KOPT-K1 (cell line): ENCODE data around the gene ZNF385C.

Source experiments
- H3K27ac ChIP-seq: fragments of 200-600 bp; sonication (generic); 2 replicates; pipeline ENCODE4 v1.5.1; 2016; ENCODE audit warnings: antibody characterized with exemption, mild to moderate bottlenecking, low read depth, low read length; ENCODE audit not compliant: poor library complexity, severe bottlenecking
- H3K36me3 ChIP-seq: fragments of 200-600 bp; sonication (generic); 2 replicates; pipeline ENCODE4 v1.5.1; 2017; ENCODE audit warnings: antibody characterized with exemption, mild to moderate bottlenecking, low read length, moderate library complexity; ENCODE audit not compliant: insufficient read depth
- H3K9me3 ChIP-seq: fragments of 200-600 bp; sonication (generic); 2 replicates; pipeline ENCODE4 v1.5.1; 2017; ENCODE audit warnings: antibody characterized with exemption, low read length, mild to moderate bottlenecking; ENCODE audit not compliant: insufficient read depth, poor library complexity, severe bottlenecking

ZNF385C gene

GRCh38 chr17:42117397-42118125 is 19.3 kb upstream of the ZNF385C start:
- H3K9me3 ChIP-seq, result no peaks in the 10 kb centered on the region
- no peak overlapping the region for H3K27ac ChIP-seq
- peaks cover 69% of the 10 kb centered on the region for H3K36me3 ChIP-seq

- Histone ChIP-seq H3K9me3 (no peaks in the 10 kb centered on the region), H3K36me3 (peaks cover 68% of the 10 kb centered on the region), H3K27ac (no peak overlapping the region)
Measured at GRCh38 chr17:42116705-42117396, 18.6 kb upstream of the ZNF385C start.

DNA sequence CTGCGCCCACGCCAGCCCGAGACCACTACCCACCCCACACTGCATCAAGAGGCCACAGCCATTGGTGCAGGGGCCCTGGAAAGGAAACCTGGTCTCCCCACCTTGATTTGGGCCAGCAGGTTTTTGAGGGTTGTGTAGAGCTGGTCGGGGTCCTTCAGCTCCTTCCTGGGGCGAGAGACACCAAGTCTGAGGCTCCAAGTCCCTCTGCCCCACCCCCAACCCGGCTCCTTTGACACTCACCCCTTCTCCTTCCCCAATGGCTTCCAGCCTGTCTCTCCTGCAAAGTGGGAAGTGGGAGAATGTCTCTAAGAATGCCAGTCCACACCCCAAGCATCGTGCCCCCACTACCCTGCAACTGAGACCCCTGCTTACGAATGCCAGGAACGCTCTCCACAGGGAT is 15.8 kb upstream of the ZNF385C start:
- H3K27ac ChIP-seq, result peak overlapping the region; percentile 91
- H3K9me3 ChIP-seq, result no peaks in the 10 kb centered on the region
- peaks cover 62% of the 10 kb centered on the region for H3K36me3 ChIP-seq

DNA sequence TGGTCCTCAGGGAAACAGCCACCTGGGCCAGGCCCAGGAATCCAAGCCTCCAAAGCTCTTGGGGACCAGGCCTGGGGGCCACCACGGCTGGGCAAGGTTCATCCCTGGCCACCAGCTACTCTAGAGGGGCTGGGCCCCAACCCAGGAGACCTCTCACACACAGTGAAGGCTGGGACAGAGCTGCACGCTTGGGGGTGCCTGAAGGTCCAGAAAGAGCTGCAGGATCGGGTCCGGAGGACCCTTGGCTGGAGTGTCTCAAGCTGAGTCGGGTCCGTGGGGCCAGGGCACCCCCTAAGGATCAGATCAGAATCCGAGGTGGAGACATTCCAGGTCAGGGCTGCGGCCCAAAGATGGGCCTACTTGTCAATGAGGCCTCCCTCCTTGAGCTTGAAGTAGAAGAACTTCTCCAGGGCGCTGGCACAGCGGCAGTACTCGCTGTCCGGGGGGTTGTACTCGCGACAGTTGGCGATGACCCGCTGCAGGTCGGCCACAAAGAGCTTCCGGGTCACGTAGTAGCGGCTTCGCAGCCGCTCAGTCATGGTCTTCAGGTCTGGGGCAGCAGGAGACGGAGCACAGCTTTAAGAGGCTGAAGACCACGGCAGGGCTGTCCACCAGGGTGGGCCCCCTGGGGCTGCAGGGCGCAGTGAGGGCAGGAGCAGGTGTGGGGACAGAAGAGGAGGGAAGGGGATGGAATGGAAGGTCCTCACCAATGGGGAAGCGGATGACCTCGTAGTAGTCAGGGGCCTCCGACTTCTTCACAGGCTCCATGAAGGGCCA is 15.2 kb upstream of the ZNF385C start:
- peak overlapping the region; percentile 91 for H3K27ac ChIP-seq
- H3K9me3 ChIP-seq, result no peaks in the 10 kb centered on the region
- peaks cover 62% of the 10 kb centered on the region for H3K36me3 ChIP-seq

DNA sequence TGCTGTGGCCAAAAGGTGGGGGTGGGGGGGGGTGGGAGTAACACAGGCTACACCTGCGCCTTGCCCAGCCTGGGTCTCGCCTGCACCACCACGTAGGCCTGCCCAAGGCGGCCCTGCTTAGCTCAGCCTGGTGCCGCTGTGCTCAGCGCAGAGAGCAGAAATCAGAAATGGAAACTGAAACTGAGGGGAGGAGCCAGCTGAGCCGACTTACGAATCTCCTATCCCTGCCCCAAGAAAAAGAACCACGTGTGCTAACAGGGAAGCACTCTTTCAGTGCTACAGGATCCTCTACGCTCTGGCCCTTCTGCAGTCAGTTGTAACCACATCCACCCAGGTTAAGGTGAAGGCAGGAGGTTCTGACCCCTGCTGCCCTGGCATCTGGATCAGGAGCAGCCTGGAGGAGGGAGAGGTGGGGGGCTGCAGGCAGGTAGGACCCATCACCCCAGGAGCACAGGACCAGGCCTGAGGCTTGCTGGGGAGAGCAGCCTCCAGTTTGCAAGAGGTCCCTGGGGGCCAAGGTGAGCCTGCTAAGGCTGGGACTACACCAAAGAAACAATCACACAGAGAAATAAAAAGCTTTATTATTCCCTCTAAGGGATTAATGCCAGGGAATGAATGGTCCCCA is 14.4 kb upstream of the ZNF385C start, which contains the start of gene DHX58:
TSS of gene DHX58 (minus strand) at position 163 of the 625 bp plus-strand sequence. CDS start 822 bp downstream, outside the sequence.
- peaks cover 55% of the 10 kb centered on the region for H3K36me3 ChIP-seq
- peak within 1 kb of the TSS; percentile 91 for H3K27ac ChIP-seq
- H3K9me3 ChIP-seq, result no peaks in the 10 kb centered on the region

GRCh38 chr17:42111871-42112551 is 13.7 kb upstream of the ZNF385C start:
- H3K9me3 ChIP-seq, result no peaks in the 10 kb centered on the region
- peak overlapping the region; percentile 91 for H3K27ac ChIP-seq
- peaks cover 48% of the 10 kb centered on the region for H3K36me3 ChIP-seq

DNA sequence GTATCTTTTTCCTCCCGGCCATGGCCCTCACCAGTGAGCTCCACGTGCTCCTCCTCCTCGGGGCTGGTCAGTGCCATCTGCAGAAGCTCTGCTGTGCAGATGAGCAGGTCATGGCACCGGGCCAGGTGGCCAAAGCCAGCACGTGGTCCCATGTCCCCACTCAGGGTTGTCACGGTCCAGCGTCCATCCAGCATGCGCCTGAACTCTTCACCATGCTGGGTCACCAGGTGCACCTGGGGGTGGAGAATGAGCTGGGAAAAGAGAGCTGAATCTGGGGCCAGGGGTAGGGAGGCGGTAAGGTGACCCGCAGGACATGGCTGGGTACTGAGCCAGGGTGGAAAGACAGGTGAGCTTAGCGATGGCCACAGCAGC is 13.0 kb upstream of the ZNF385C start:
- peak overlapping the region; percentile 91 for H3K27ac ChIP-seq
- peaks cover 42% of the 10 kb centered on the region for H3K36me3 ChIP-seq
- H3K9me3 ChIP-seq, result no peaks in the 10 kb centered on the region

- peaks cover 35% of the 10 kb centered on the region for H3K36me3 ChIP-seq
- no peaks in the 10 kb centered on the region for H3K9me3 ChIP-seq
- H3K27ac ChIP-seq, result peak overlapping the region; percentile 91
Measured at GRCh38 chr17:42110301-42111264, 12.3 kb upstream of the ZNF385C start.

- Histone ChIP-seq H3K27ac (peak overlapping the region; percentile 47), H3K9me3 (no peaks in the 10 kb centered on the region)
Measured at GRCh38 chr17:42109086-42109485, 10.8 kb upstream of the ZNF385C start.

GRCh38 chr17:42107597-42108576 is 9.6 kb upstream of the ZNF385C start:
- peaks cover 27% of the 10 kb centered on the region; the same call in 1 of the 2 replicates for H3K36me3 ChIP-seq
- H3K9me3 ChIP-seq, result no peaks in the 10 kb centered on the region
- H3K27ac ChIP-seq, result peak overlapping the region; percentile 47

More at GRCh38 chr17:42109086-42109485, 10.8 kb upstream of the ZNF385C start:
- H3K36me3 ChIP-seq, result peaks cover 29% of the 10 kb centered on the region; the same call in 1 of the 2 replicates

- Histone ChIP-seq H3K27ac (no peak overlapping the region), H3K9me3 (no peaks in the 10 kb centered on the region), H3K36me3 (peaks cover 27% of the 10 kb centered on the region; the same call in 1 of the 2 replicates)
Measured at GRCh38 chr17:42107124-42107523, 8.9 kb upstream of the ZNF385C start.

GRCh38 chr17:42106009-42106408 is 7.7 kb upstream of the ZNF385C start:
- peaks cover 27% of the 10 kb centered on the region; the same call in 1 of the 2 replicates for H3K36me3 ChIP-seq
- H3K27ac ChIP-seq, result no peak overlapping the region
- H3K9me3 ChIP-seq, result no peaks in the 10 kb centered on the region
